ENCODE measurements around the gene DVL1.
"Not testable (repeated sequence)": the region's sequence is repeated elsewhere in the genome, so short reads cannot be mapped to it uniquely, and the experiment has no call there.

Gene DVL1

GRCh38 chr1:1388078-1388472, 38.9 kb upstream of the DVL1 start:
- Histone ChIP-seq H3K4me3 (ENCODE audit: low read length, poor library complexity, severe bottlenecking) (no peak overlapping the region), H3K79me2 (ENCODE audit: insufficient read depth, low read length) (peaks cover 10% of the 10 kb centered on the region; the same call in 1 of the 2 replicates), H2AFZ (ENCODE audit: low read length) (no peak overlapping the region), H3K4me2 (ENCODE audit: low read depth, low read length, poor library complexity, severe bottlenecking) (no peak overlapping the region), H3K36me3 (ENCODE audit: insufficient read depth, low read length) (peaks cover 75% of the 10 kb centered on the region), H3K9ac (ENCODE audit: low read depth, low read length, poor library complexity, severe bottlenecking) (no peak overlapping the region), H3K27me3 (ENCODE audit: insufficient read depth, low read length, poor library complexity, severe bottlenecking) (no peaks in the 10 kb centered on the region), H3F3A (ENCODE audit: low read depth) (peaks cover 4% of the 10 kb centered on the region; the same call in 1 of the 2 replicates), H3K4me1 (ENCODE audit: insufficient read depth, low read length, poor library complexity, severe bottlenecking) (no peaks in the 10 kb centered on the region), H3K9me2 (replicated peaks; ENCODE audit: low read depth, low read length) (no peaks in the 10 kb centered on the region), H4K20me1 (ENCODE audit: insufficient read depth, low read length, poor library complexity, severe bottlenecking) (peaks cover 2% of the 10 kb centered on the region), H3K9me3 (ENCODE audit: insufficient read depth, low read depth, low read length) (no peaks in the 10 kb centered on the region)
- TF ChIP-seq CTCF (conservative IDR thresholded peaks at IDR 0.05; ENCODE audit: low read length) (no peak), EZH2phosphoT487 (IDR thresholded peaks at IDR 0.05; ENCODE audit: borderline replicate concordance) (no peak)

GRCh38 chr1:1387098-1388077, 38.2 kb upstream of the DVL1 start:
- no peaks in the 10 kb centered on the region for H3K9me2 ChIP-seq (replicated peaks; ENCODE audit: low read depth, low read length)
- H3K27me3 ChIP-seq (ENCODE audit: insufficient read depth, low read length, poor library complexity, severe bottlenecking) = no peaks in the 10 kb centered on the region
- no peak overlapping the region for H3K4me3 ChIP-seq (ENCODE audit: low read length, poor library complexity, severe bottlenecking)
- peaks cover 4% of the 10 kb centered on the region; the same call in 1 of the 2 replicates for H3F3A ChIP-seq (ENCODE audit: low read depth)
- H3K4me2 ChIP-seq (ENCODE audit: low read depth, low read length, poor library complexity, severe bottlenecking) = no peak overlapping the region
- H3K9ac ChIP-seq (ENCODE audit: low read depth, low read length, poor library complexity, severe bottlenecking) = no peak overlapping the region
- H3K9me3 ChIP-seq (ENCODE audit: insufficient read depth, low read depth, low read length) = no peaks in the 10 kb centered on the region
- H2AFZ ChIP-seq (ENCODE audit: low read length) = no peak overlapping the region
- peaks cover 68% of the 10 kb centered on the region for H3K36me3 ChIP-seq (ENCODE audit: insufficient read depth, low read length)
- TF ChIP-seq EZH2phosphoT487 (IDR thresholded peaks at IDR 0.05; ENCODE audit: borderline replicate concordance) = no peak
- TF ChIP-seq CTCF (conservative IDR thresholded peaks at IDR 0.05; ENCODE audit: low read length) = no peak
- no peaks in the 10 kb centered on the region for H3K4me1 ChIP-seq (ENCODE audit: insufficient read depth, low read length, poor library complexity, severe bottlenecking)
- H3K79me2 ChIP-seq (ENCODE audit: insufficient read depth, low read length) = peaks cover 6% of the 10 kb centered on the region; the same call in 1 of the 2 replicates
- peaks cover 2% of the 10 kb centered on the region for H4K20me1 ChIP-seq (ENCODE audit: insufficient read depth, low read length, poor library complexity, severe bottlenecking)

- peaks cover 2% of the 10 kb centered on the region for H4K20me1 ChIP-seq (ENCODE audit: insufficient read depth, low read length, poor library complexity, severe bottlenecking)
- H3K9me3 ChIP-seq (ENCODE audit: insufficient read depth, low read depth, low read length) = no peaks in the 10 kb centered on the region
- H3K4me3 ChIP-seq (ENCODE audit: low read length, poor library complexity, severe bottlenecking) = no peak overlapping the region
- H3K36me3 ChIP-seq (ENCODE audit: insufficient read depth, low read length) = peaks cover 53% of the 10 kb centered on the region
- H3F3A ChIP-seq (ENCODE audit: low read depth) = no peaks in the 10 kb centered on the region
- TF ChIP-seq EZH2phosphoT487 (IDR thresholded peaks at IDR 0.05; ENCODE audit: borderline replicate concordance) (no peak), CTCF (conservative IDR thresholded peaks at IDR 0.05; ENCODE audit: low read length) (no peak)
- H3K9me2 ChIP-seq (replicated peaks; ENCODE audit: low read depth, low read length) = no peaks in the 10 kb centered on the region
- H3K4me1 ChIP-seq (ENCODE audit: insufficient read depth, low read length, poor library complexity, severe bottlenecking) = no peaks in the 10 kb centered on the region
- no peak overlapping the region for H2AFZ ChIP-seq (ENCODE audit: low read length)
- no peaks in the 10 kb centered on the region for H3K79me2 ChIP-seq (ENCODE audit: insufficient read depth, low read length)
- H3K4me2 ChIP-seq (ENCODE audit: low read depth, low read length, poor library complexity, severe bottlenecking) = no peak overlapping the region
- no peaks in the 10 kb centered on the region for H3K27me3 ChIP-seq (ENCODE audit: insufficient read depth, low read length, poor library complexity, severe bottlenecking)
- H3K9ac ChIP-seq (ENCODE audit: low read depth, low read length, poor library complexity, severe bottlenecking) = no peak overlapping the region
Measured at GRCh38 chr1:1385931-1386330, 36.7 kb upstream of the DVL1 start.

GRCh38 chr1:1385339-1385738, 36.1 kb upstream of the DVL1 start:
- H3K9me3 ChIP-seq (ENCODE audit: insufficient read depth, low read depth, low read length); H3K9me2 ChIP-seq (replicated peaks; ENCODE audit: low read depth, low read length); H3F3A ChIP-seq (ENCODE audit: low read depth); H3K79me2 ChIP-seq (ENCODE audit: insufficient read depth, low read length); H3K9ac ChIP-seq (ENCODE audit: low read depth, low read length, poor library complexity, severe bottlenecking); H3K4me3 ChIP-seq (ENCODE audit: low read length, poor library complexity, severe bottlenecking); H3K4me1 ChIP-seq (ENCODE audit: insufficient read depth, low read length, poor library complexity, severe bottlenecking); H2AFZ ChIP-seq (ENCODE audit: low read length); H3K4me2 ChIP-seq (ENCODE audit: low read depth, low read length, poor library complexity, severe bottlenecking); H4K20me1 ChIP-seq (ENCODE audit: insufficient read depth, low read length, poor library complexity, severe bottlenecking); H3K27me3 ChIP-seq (ENCODE audit: insufficient read depth, low read length, poor library complexity, severe bottlenecking): not testable (repeated sequence)
- H3K36me3 ChIP-seq (ENCODE audit: insufficient read depth, low read length) = peaks cover 47% of the 10 kb centered on the region
